ENCODE measurements around the gene DDI2. TPM values are rescaled to one million over a fixed set of nuclear protein-coding genes. Genes with fewer than 3 reads are reported as not detected.
A peak's percentile ranks its signal among the peaks of the same experiment; 100 is the strongest.

Gene DDI2
- total and polyA plus RNA-seq, 9 of the 15 experiments (the other 6 are each of a cell fraction or from before 2014, with no cell fraction given), result 6.5 to 48.4 (median 21.2) TPM

DNA sequence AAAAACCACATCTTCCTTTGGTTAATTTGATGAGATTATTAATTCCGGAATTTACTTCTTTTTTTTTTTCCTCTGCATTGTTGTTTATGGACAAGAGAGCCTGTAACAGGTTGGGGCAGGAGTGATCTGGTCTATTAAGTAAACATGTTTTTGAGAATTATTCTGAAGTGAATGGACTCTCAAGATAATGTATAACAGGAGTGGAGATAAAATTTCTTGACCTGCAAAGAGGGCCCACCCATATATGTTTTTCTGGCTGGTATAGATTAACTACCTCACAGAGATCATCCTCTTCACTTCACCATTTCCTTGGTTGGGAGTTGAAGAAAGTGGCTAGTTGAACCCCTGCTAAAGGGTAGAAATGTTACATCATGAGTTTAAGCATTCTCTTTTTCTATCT lies 10.7 kb downstream of the DDI2 start (continued):
- TF ChIP-seq, protein P1, sequence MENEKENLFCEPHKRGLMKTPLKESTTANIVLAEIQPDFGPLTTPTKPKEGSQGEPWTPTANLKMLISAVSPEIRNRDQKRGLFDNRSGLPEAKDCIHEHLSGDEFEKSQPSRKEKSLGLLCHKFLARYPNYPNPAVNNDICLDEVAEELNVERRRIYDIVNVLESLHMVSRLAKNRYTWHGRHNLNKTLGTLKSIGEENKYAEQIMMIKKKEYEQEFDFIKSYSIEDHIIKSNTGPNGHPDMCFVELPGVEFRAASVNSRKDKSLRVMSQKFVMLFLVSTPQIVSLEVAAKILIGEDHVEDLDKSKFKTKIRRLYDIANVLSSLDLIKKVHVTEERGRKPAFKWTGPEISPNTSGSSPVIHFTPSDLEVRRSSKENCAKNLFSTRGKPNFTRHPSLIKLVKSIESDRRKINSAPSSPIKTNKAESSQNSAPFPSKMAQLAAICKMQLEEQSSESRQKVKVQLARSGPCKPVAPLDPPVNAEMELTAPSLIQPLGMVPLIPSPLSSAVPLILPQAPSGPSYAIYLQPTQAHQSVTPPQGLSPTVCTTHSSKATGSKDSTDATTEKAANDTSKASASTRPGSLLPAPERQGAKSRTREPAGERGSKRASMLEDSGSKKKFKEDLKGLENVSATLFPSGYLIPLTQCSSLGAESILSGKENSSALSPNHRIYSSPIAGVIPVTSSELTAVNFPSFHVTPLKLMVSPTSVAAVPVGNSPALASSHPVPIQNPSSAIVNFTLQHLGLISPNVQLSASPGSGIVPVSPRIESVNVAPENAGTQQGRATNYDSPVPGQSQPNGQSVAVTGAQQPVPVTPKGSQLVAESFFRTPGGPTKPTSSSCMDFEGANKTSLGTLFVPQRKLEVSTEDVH (IDR thresholded peaks at IDR 0.05; ENCODE audit: low read depth, partially characterized antibody), result no peak
- TF ChIP-seq BHLHE40 (IDR thresholded peaks at IDR 0.05; ENCODE audit: low read length) (no peak), ATF3 (IDR thresholded peaks at IDR 0.05) (0 out of 2 replicates have a peak, but pooled peaks have one; percentile 20), ATF3 (CRISPR knock-in tag; conservative IDR thresholded peaks at IDR 0.05) (no peak), ZKSCAN1 (IDR thresholded peaks at IDR 0.05; ENCODE audit: low read depth, low read length) (no peak), CBFA2T2 (conservative IDR thresholded peaks at IDR 0.05) (peak; percentile 83), ZFP30 (CRISPR knock-in tag; IDR thresholded peaks at IDR 0.05; ENCODE audit: borderline replicate concordance) (no peak), ZMIZ1 (IDR thresholded peaks at IDR 0.05; ENCODE audit: low read depth in 2 of 2, low read length in 2 of 2) (peak in 1 of 2 experiments; percentile 57; a peak in 1 of 4 replicates), SMAD2 (IDR thresholded peaks at IDR 0.05; ENCODE audit: low read depth, low read length) (no peak), PHF8 (IDR thresholded peaks at IDR 0.05; ENCODE audit: borderline replicate concordance, low read length) (no peak), DIDO1 (tag; IDR thresholded peaks at IDR 0.05; ENCODE audit: low read depth) (no peak), ZNF24 (IDR thresholded peaks at IDR 0.05) (no peak), ZNF699 (CRISPR knock-in tag; IDR thresholded peaks at IDR 0.05; ENCODE audit: insufficient replicate concordance) (no peak), FOXA3 (CRISPR knock-in tag; conservative IDR thresholded peaks at IDR 0.05 in 1 of 2, IDR thresholded peaks at IDR 0.05 in 1 of 2) (peak; percentile 89 to 90; a peak in 3 of 4 replicates), KLF13 (tag; IDR thresholded peaks at IDR 0.05; ENCODE audit: borderline replicate concordance, low read depth) (no peak), ZNF121 (CRISPR knock-in tag; conservative IDR thresholded peaks at IDR 0.05) (no peak), MTA3 (IDR thresholded peaks at IDR 0.05; ENCODE audit: borderline replicate concordance) (0 out of 2 replicates have a peak, but pooled peaks have one; percentile 12)
- TF ChIP-seq, protein P2, sequence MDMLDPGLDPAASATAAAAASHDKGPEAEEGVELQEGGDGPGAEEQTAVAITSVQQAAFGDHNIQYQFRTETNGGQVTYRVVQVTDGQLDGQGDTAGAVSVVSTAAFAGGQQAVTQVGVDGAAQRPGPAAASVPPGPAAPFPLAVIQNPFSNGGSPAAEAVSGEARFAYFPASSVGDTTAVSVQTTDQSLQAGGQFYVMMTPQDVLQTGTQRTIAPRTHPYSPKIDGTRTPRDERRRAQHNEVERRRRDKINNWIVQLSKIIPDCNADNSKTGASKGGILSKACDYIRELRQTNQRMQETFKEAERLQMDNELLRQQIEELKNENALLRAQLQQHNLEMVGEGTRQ (CRISPR knock-in tag; IDR thresholded peaks at IDR 0.05), result no peak
